Measurements from ENCODE around the gene SOAT2.

The SOAT2 gene

DNA sequence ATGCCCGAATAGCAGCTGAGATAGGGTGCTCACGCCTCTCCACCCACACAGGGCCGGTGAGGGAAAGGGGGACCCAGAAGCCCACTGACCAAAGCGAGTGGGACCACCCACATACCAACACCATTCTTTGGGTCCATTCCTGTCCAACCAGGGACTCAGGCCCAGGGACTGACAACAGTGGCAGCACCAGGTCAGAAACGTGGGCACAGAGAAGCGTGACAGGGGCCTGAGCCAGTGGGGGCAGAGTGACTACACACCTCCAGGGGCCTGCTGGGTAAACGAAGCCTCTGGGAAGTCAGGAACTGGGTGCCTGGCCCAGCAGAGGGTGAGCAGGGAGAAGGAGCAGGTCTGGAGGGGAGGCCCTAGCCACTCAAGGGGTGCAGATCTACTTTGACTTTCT is 37.8 kb upstream of the SOAT2 start:
- no peak for DNase-seq (ENCODE audit: low read depth in 2 of 2)

DNA sequence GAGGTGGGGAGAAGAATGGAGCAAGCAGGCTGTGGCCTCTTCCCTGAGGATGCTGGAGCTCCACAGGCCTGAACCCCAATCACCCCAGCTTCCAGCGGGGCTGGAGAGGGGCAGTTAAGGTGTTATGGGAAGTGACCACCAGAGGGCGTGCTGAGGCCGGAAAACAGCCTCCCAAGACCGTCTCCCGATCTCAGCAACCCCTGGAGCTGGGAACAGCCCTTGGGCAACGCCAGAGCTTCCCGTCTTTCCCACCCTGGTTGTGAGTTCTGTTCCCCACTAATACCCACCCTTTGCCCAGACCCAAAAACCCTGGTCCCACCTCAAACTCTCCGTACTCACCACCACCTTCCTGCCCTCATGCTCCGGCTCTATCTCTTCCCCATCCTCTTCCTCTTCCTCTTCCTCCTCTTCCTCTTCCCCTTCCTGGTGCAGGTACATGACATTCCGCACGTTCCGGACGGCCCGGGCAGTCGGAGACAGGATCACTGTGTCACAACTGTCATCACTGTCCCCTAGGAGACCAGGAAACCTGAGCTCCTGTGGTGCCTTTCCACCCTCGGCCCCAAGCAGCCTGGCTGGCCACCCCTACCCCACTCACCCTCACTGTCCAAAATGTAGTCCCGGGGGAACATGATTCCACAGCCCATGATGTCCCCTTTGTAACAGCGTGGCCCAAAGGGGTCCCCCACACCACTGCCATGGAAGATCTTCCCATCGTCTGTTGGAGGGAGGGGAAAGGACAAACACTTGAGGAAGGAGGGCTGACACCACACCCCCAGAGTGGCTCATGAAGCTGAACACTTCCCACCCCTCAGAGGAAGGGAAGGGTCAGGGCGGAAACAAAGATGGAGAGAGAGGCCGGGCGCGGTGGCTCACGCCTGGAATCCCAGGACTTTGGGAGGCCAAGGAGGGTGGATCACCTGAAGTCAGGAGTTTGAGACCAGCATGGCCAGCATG is 37.0 kb upstream of the SOAT2 start:
- DNase-seq (ENCODE audit: low read depth in 2 of 2), result peak in 1 of 2 experiments; percentile 62

DNA sequence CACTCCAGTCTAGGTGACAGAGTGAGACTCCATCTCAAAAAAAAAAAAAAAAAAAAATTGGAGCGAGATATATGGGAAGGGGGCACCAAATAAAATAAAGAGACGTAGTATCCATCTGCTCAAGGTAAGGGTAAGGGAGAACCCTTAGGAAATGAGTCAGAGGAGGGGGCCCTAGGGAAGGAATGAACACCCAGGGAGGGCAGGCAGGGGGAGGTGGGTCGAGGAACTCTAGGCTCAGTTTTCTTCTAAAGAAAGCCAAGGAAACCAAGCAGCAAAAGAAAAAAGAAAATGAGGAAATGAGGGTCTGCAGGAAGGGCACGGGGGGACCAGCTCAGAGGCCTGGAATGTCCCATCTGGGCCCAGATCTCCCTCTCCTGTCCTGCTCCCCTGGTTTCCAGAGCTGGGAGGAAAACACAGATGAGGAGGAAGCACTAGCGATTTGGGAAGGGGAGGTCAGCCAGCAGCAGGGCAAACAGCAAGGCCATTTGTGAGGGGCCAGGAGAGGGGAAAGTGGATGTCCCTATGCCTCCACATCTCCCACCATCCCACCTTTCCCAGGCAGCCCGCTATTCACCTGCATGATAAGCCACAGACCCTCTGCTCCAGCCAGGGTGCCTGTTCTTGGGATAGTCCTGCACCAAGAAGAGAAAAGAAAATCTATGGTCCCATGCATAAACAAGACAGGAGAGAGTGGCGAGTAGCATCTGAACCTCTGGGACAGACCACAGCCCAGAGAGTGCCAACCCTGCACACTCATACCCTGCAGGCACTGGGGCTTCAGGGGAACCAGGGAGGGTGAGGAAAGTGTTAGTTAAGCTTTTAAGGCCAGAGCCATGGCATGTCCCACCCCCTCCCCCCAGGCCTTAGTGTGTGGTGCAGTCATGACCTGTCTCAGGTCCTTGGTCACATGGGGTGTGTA is 36.0 kb upstream of the SOAT2 start:
- no peak for DNase-seq (ENCODE audit: low read depth in 2 of 2)

DNA sequence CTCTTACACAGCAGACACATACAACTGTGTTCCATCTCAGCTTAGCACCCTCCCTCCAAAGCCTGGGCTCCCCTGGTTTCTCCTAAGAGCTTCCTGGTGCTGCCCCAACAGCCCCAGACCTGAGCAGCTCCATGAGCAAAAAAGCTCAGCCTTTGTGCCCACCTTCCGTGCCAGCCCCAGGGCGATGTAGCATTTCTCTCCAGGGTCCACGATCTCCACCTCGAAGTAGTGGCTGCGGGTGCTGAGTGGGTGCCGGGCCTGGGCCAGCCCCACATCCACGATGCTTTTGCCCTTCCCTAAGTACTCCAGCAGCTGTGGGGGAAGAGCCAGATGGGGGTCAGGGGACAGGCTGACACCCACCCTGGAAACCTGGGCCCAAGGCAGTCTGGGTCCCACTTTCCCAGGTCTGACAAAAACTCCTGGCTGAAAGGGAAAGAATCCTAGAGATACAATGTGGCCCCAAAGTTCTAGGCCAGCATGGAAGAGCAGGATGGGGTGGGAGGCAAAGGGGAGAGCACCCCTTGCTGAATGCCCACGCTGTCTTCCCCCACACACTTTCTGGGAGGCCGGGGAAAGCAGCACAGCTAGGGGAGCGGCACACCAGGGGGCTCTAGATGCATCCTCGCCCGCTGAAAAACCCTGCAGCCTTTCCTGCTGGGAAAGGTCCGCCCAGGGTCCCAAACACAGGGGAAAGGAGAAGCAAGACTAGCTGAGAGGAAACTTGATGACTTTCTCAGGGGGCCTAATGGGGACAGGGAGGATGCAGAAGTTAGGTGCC is 35.1 kb upstream of the SOAT2 start:
- DNase-seq (ENCODE audit: low read depth in 2 of 2), result no peak

DNA sequence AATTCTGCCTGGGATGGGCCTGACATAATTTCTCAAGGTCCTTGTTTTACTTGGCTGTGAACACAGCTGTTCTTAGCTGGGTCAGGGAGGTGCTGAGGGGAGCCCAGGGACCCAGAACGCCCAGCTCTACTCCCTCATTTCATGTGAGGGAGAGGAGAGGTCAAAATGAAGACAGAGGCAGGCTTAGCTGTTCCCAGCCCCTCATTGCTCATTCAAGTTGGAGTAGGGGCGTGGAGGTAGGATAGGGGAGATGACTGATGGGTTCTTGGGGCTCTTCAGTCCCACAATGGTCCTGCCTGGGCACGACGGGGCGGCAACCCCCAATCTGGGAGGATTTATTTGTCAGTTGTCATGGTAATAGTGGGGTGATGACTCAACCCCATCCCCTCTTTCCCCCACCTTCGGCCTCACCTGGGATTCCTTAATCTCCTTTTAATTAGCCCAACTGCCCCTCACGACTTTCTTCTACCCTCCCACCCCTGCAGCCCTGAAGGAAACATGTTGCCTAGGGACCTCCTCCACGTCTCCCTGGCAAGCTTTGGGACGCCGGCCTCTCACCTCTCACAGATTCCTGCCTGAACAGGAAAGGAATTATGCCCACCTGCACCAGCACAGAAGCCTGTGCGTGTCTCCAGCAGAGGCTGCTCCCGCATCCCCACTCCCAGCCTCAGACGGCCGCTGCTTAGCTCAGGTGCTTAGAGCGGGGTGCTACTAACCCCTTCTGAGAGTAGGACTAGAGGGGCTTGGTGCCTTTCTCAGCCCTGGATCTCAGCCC is 34.3 kb upstream of the SOAT2 start:
- DNase-seq (ENCODE audit: low read depth in 2 of 2), result no peak

DNA sequence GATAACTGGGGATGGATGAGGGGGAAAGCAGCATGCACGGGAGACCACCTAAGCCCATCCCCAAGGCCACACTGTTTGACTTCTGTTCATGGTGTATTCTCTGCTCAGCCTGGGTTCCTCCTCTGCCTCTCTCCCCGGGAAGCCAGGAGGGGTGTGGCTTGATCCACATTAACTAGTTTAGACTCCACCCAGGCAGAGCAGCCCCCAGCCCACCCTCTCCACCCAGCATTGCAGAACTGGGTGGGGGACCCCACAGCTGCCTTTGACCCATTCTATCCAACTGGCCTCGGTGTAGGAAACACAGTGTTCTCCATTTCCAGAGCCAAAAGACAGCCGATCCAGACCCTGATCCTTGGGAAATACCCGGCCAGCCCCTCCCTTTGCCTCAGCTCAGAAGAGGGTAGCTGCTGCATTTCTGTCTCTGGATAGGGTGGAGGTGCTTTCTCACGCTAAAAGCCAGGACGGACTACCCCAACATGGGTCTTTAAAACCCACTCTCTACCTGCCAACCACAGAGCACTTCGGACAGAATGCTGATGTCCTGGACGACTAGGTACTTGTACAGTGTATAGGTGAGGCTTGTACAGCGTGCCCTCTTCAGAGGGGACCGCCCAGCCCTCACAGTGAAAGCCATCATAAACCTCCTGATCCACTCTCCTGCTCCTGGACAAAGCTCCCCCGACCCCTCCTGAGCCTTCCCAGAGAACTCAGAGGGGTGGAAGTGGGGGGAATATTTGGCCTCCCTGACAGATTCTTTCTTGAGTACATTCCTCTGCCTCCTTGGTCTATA is 33.5 kb upstream of the SOAT2 start:
- no peak for DNase-seq (ENCODE audit: low read depth in 2 of 2)

DNA sequence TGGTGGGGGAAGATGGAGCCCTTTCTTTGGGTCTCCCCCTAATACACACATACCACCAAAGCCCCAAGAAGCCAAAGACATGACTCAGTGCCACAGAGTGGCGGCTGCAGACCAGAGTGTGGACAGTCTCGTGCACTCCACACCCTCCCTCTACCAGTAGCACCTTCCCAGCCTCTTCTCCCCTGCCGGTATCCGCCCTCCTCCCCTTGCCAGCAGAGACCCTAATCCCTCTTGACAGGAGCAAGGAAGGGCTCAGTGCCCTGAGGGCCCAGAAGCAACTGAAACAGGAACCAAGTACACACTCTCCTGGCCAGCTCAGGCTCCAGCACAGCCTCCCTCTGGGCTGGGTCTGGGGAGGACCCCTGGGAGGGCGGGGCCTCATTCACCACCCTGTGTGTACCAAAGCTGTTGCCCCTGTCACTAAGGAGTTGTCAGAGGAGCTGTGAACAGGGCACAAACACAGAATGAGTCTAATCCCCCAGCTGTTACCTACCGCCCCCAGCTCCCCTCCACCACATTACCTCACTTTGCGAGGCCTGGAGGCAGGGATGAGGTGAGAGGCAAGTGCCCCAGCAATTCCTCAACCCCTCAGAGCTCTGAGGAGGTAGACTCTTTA is 32.3 kb upstream of the SOAT2 start:
- DNase-seq (ENCODE audit: low read depth in 2 of 2), result no peak

DNA sequence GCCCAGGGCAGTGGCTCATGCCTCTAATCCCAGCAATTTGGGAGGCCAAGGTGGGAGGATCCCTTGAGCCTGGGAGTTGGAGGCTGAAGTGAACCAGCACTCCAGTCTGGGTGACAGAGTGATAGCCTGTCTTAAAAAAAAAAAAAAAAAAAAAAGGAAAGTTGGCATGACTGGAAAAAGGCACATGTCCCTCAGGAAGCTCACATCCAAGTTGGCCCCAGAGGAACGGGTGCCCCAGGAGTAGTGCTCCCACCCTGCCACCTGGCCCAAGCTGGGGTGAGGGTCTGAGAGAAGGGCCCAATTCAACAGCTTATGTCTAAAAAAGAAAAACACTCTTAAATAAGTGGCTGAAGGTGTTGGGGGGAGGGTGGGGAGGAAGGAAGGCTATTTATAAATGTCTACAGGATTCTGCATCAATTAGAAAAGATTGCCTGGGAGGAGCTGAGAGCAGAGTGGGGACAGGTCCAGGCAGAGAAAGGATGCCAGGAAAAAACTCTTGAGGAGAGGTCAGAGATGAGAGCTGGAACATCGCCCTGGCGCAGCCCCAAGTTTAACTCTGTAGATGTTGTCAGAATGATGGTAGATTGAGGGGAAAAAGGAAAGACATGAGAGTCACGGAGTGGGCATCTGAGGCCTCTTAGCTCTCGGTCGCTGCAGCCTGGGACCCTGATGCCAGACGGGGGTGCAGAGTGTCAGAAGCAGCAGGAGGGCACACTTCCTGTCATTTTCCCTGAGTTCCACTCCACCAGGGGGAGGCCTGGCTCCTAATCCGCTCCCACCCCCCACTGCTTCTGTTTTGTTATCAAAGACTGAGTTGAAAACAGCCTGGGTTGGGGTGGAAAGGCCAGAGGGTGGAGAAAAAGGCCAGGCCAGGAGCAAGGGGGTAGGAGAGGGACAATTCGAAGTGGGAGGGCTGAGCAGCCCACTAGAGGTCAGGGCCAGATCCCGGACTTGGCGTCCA is 31.4 kb upstream of the SOAT2 start:
- no peak for DNase-seq (ENCODE audit: low read depth in 2 of 2)

DNA sequence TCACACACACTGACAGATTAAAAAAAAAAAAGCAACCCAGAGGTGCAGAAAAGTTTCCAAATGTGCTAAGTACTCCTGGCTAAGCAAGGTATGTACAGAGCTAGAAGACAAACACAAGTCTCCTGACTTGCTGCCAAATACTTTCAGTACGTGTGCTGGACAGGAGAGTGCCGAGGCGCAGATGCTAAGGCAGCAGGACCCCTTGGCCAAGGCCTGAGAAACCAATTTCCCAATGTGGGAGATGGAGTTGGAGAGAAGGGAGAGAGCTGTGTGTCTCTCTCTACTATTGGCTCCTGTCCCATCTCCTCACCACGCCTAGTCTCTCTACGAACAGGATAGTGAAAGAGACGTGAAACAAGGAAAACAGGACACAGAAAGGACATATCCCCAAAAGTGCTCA is 29.4 kb upstream of the SOAT2 start:
- no peak for DNase-seq (ENCODE audit: low read depth in 2 of 2)

DNA sequence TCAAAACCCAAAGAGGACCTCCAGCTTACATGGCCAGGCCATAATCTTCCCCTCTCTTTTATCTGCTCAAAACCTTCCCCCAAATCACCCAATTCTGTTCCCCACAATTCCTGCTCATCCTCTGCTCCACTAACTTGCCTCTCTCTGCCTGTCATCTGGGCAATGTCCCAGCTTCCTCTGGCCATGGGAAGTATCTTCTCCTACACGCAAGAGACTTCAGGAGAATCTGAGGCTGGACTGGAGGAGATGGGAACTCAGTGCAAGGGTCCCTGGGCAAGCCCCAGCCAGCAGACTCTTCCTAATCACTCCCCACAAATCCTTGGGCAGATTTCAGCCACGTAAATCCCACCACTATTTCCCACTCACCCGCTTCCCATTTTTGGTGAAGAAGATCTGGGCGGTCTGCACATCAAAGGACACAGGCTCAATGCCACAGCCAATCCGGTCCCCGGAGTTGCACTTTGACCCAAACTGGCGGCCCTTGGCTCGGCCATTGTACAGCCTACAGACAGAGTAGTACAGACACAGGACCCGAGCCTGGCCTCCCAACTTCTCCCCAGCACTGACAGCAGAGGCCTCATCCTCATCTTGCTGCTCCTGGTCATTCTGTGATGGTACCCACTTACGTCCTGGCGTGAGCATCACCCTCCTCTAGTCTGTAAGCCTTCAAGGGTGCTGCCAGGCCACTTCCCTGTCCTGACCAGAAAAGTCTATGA is 28.8 kb upstream of the SOAT2 start:
- DNase-seq (ENCODE audit: low read depth in 2 of 2), result no peak

DNA sequence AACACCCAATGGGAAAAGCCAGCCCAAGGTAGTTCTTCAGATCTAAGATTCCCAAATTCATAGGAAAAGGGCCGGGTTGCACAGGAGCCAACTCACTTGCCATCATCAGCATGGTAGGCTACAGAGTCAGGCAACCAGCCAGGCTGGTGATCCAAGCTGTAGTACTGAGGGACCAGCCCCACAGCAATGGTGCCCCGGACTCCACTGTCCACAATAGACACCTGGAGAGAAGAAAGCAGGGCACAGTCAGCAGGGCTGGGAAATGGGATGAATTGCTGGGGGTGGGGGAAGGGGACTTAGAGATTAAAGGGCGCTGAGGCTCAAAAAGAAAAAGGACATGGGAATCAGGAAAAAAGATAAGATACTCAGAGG is 28.3 kb upstream of the SOAT2 start:
- no peak for DNase-seq (ENCODE audit: low read depth in 2 of 2)

DNA sequence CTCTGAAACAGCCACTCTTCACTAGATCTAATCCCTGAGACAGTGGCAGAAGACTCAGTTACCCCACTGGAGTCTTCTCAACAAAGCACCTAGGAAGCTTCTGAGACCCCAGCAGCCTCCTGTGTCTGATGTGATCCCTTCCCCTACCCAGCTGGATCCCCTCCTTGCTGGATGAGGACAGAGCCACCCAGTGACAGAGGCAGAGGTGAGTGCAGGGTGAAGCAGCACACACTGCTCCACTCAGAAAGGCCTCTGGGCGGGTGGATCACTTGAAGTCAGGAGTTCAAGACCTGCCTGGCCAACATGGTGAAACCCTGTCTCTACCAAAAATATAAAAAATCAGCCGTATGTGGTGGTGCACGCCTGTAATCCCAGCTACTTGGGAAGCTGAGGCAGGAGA is 26.8 kb upstream of the SOAT2 start:
- DNase-seq (ENCODE audit: low read depth in 2 of 2), result no peak

DNA sequence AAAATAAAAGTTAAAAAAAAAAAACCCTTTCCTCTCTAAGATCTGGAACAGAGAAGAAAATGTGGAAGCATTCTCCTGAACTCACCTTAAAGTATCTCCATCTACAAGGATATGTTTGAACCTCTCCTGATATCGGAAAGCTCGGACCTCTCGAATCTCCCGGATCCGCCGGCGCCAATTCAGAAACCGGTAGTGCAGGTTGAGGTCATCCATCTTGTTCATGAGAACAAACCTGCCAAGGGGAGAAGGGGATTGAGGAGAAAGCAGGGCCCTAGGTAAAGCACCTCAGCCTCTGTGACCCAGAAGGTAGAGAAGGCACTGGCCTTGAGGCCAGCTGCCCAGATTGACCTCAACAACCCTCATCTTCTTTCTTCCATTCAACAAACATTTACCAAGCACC is 26.3 kb upstream of the SOAT2 start:
- no peak for DNase-seq (ENCODE audit: low read depth in 2 of 2)

DNA sequence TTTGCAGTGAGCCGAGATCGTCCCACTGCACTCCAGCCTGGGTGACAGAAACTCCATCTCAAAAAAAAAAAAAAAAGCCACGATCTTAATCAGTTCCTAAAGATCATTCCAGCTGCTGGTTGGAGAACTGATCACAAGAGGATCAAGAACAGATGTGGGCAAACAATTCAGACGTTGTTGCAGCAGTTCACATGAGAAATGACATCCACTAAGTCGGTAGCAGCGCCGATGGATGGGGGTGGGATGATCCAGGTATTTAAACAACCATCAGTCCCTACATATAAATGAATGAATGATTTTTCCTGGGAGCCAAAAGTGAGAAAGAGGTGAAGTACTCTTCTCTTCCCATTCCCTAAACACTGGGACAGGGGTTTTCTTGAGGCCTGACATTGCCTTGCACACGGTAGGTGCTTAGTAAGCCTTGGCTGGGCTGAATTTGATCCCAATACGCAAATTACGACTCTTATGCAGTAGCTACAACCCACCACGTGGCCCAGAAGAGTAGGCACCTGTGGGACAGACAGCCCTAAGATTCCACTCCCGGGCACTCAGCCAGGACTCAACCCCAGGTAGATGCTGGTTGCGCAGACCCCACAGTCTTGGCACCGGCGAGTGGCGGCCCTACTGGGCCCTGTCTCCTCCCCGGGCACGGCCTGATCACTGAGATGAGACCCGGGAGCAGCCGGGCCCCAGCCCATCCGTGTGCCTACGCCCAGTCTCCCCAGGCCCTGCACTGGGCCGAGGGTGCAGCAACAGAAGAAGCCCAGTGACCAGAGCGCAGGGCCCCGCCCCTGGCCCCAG is 24.7 kb upstream of the SOAT2 start:
- DNase-seq (ENCODE audit: low read depth in 2 of 2), result no peak

DNA sequence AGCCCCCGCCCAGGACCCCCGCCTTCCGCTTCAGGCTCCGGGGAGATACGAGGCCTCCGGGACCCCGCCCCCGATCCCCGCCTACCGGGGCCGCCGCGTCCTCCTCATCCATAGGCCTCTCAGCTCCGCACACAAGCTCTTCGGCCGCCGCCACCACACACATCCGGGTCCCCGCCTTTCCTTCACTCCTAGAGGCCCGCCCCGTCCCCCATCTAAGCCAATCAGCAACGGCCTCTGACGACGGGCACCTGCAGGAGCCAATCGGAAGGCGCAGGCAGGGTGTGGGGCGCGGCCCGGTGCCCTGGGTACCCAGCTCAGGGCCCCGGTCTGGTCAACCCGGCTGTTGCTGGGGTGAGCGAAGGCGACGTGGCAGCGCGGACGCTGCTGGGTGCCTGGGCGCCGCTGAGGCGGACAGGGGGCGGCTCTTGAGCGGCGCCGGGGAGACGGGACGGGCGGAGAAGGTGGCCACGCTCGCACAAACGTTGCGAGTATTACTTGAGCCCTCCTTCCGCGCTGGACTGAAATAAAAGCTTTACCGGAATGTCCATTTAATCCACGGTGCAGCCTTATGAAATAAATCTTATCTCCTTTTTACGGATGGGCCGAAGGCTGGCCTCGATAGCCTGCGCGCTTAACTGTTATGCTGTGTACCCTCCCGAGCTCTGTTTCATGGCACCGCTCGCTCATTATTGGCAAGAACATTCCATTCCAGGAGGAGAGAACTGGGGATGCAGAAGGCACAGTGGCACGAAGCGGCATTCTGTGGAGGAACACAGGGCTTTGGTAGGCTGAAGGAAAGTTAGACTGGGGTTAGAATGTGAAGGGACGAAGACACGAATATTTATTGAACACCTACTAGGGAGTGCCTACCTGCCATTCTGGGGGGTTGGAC is 23.8 kb upstream of the SOAT2 start, which contains the start of gene SPRYD3:
TSS of gene SPRYD3 (minus strand) at position 165 of the 892 bp plus-strand sequence. CDS start at position 108, 57 bp downstream.
- DNase-seq (ENCODE audit: low read depth in 2 of 2), result peak; percentile 93

DNA sequence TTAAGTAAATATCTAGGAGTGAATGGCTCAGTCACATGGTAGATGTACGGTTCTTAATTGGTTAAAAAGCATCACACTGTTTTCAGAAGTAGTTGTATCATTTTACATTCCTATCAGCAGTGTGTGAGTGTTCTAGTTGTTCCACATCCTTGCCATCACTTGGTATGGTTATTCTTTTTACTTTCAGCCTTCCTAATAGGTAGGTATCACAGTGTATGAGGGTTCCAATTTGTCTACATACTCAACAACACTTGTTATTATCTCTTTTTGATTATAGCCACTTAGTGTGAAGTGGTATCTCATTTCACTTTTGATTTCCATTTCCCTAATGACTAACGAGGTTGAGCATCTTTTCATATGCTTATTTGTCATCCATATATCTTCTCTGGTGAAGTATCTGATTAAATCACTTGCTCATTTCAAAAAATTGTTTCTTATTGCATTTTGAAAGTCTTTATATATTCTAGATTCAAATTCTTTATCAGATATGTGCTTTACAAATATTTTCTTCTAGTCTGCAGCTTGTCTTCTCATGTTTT is 20.6 kb upstream of the SOAT2 start:
- DNase-seq (ENCODE audit: low read depth in 2 of 2), result no peak
